Loucy (cell line): ENCODE measurements around the gene CAMTA2.
"Not testable (repeated sequence)": the region's sequence is repeated elsewhere in the genome, so short reads cannot be mapped to it uniquely, and the experiment has no call there.

Source experiments
- H2AFZ ChIP-seq: fragments of 200-600 bp; sonication (generic); 2 replicates; pipeline ENCODE4 v1.6.0; 2016; ENCODE audit warnings: antibody characterized with exemption, mild to moderate bottlenecking, low read length, moderate library complexity
- H3F3A ChIP-seq: fragments of 200-600 bp; 2 replicates; pipeline ENCODE4 v1.6.0; 2016; ENCODE audit warnings: antibody characterized with exemption, low read depth, mild to moderate bottlenecking
- H3K27me3 ChIP-seq: fragments of 200-600 bp; sonication (generic); 2 replicates; pipeline ENCODE4 v1.6.1; 2014; ENCODE audit warnings: low read length, mild to moderate bottlenecking; ENCODE audit not compliant: insufficient read depth, poor library complexity, severe bottlenecking
- H3K36me3 ChIP-seq: fragments of 200-600 bp; sonication (generic); 2 replicates; pipeline ENCODE4 v1.6.1; 2016; ENCODE audit warnings: low read length; ENCODE audit not compliant: insufficient read depth
- H3K4me1 ChIP-seq: fragments of 200-600 bp; sonication (generic); 2 replicates; pipeline ENCODE4 v1.5.1; 2014; ENCODE audit warnings: low read length, mild to moderate bottlenecking; ENCODE audit not compliant: insufficient read depth, poor library complexity, severe bottlenecking
- H3K4me2 ChIP-seq: fragments of 200-600 bp; sonication (generic); 2 replicates; pipeline ENCODE4 v1.6.0; 2014; ENCODE audit warnings: antibody characterized with exemption, low read length, low read depth, mild to moderate bottlenecking; ENCODE audit not compliant: poor library complexity, severe bottlenecking
- H3K4me3 ChIP-seq: fragments of 200-600 bp; sonication (generic); 2 replicates; pipeline ENCODE4 v1.5.1; 2014; ENCODE audit warnings: low read length, mild to moderate bottlenecking, mixed read lengths; ENCODE audit not compliant: poor library complexity, severe bottlenecking
- H3K79me2 ChIP-seq: fragments of 200-600 bp; sonication (generic); 2 replicates; pipeline ENCODE4 v1.6.1; 2014; ENCODE audit warnings: low read length; ENCODE audit not compliant: insufficient read depth
- H3K9ac ChIP-seq: fragments of 200-600 bp; sonication (generic); 2 replicates; pipeline ENCODE4 v1.6.0; 2014; ENCODE audit warnings: mild to moderate bottlenecking, low read depth, low read length, moderate library complexity; ENCODE audit not compliant: poor library complexity, severe bottlenecking
- H3K9me2 ChIP-seq: fragments of 200-600 bp; sonication (generic); replicated peaks from 2 replicates; pipeline ENCODE4 v1.6.1; 2016; ENCODE audit warnings: low read depth, low read length, mixed read lengths
- H3K9me3 ChIP-seq: fragments of 200-600 bp; sonication (generic); 2 replicates; pipeline ENCODE4 v1.6.1; 2014; ENCODE audit warnings: mild to moderate bottlenecking, antibody characterized with exemption, low read length, low read depth; ENCODE audit not compliant: insufficient read depth
- H4K20me1 ChIP-seq: fragments of 200-600 bp; sonication (generic); 2 replicates; pipeline ENCODE4 v1.6.0; 2014; ENCODE audit warnings: antibody characterized with exemption, low read length, mild to moderate bottlenecking; ENCODE audit not compliant: insufficient read depth, poor library complexity, severe bottlenecking
- CTCF ChIP-seq: fragments of 200-600 bp; sonication (generic); conservative IDR thresholded peaks from 2 replicates; pipeline ENCODE4 v1.5.1; 2014; ENCODE audit warnings: mild to moderate bottlenecking, antibody characterized with exemption, low read length
- EZH2phosphoT487 ChIP-seq: fragments of 200-600 bp; IDR thresholded peaks from 2 replicates; pipeline ENCODE4 v1.6.1; 2018; ENCODE audit warnings: antibody characterized with exemption, mild to moderate bottlenecking, moderate library complexity, borderline replicate concordance

The CAMTA2 gene

GRCh38 chr17:4931963-4932362 lies 55.5 kb downstream of the CAMTA2 start, which contains the start of gene GP1BA:
Gene GP1BA (plus strand): TSS chr17:4932277. CDS start chr17:4932605, 328 bp downstream.
- H3K9me3 ChIP-seq, result no peaks in the 10 kb centered on the region
- H3K27me3 ChIP-seq, result no peaks in the 10 kb centered on the region
- H3K36me3 ChIP-seq, result no peaks in the 10 kb centered on the region
- H3K4me3 ChIP-seq, result no peak within 1 kb of the TSS
- peaks cover 6% of the 10 kb centered on the region; the same call in 1 of the 2 replicates for H3F3A ChIP-seq
- H3K9me2 ChIP-seq, result no peaks in the 10 kb centered on the region
- peak within 1 kb of the TSS; percentile 80 for H3K4me2 ChIP-seq
- peaks cover 7% of the 10 kb centered on the region; the same call in 1 of the 2 replicates for H3K79me2 ChIP-seq
- H2AFZ ChIP-seq, result no peak within 1 kb of the TSS
- peak within 1 kb of the TSS; percentile 52 for H3K9ac ChIP-seq
- H4K20me1 ChIP-seq, result no peaks in the 10 kb centered on the region
- peaks cover 32% of the 10 kb centered on the region for H3K4me1 ChIP-seq
- no peak for TF ChIP-seq EZH2phosphoT487
- TF ChIP-seq CTCF, result no peak

GRCh38 chr17:4928881-4929280 lies 58.6 kb downstream of the CAMTA2 start:
- Histone ChIP-seq H3K27me3 (no peaks in the 10 kb centered on the region), H3K79me2 (no peaks in the 10 kb centered on the region), H3K4me3 (no peak overlapping the region), H3F3A (no peaks in the 10 kb centered on the region), H3K9ac (no peak overlapping the region), H4K20me1 (no peaks in the 10 kb centered on the region), H3K9me2 (no peaks in the 10 kb centered on the region), H3K4me1 (peaks cover 10% of the 10 kb centered on the region), H3K4me2 (no peak overlapping the region), H3K9me3 (no peaks in the 10 kb centered on the region), H2AFZ (no peak overlapping the region), H3K36me3 (no peaks in the 10 kb centered on the region)
- TF ChIP-seq EZH2phosphoT487 (no peak), CTCF (no peak)

GRCh38 chr17:4926577-4927335 lies 60.7 kb downstream of the CAMTA2 start:
- H3K79me2 ChIP-seq, H3K9me2 ChIP-seq, H3K36me3 ChIP-seq, H3K27me3 ChIP-seq, H3K9ac ChIP-seq, H4K20me1 ChIP-seq, H3K4me2 ChIP-seq, H2AFZ ChIP-seq, H3K4me1 ChIP-seq, H3K4me3 ChIP-seq, H3K9me3 ChIP-seq, H3F3A ChIP-seq: not testable (repeated sequence)

GRCh38 chr17:4921320-4921719 lies 66.2 kb downstream of the CAMTA2 start:
- no peaks in the 10 kb centered on the region for H3K79me2 ChIP-seq
- TF ChIP-seq CTCF (no peak), EZH2phosphoT487 (no peak)
- no peak overlapping the region for H2AFZ ChIP-seq
- no peaks in the 10 kb centered on the region for H3F3A ChIP-seq
- H3K27me3 ChIP-seq, result no peaks in the 10 kb centered on the region
- H3K4me2 ChIP-seq, result no peak overlapping the region
- no peak overlapping the region for H3K9ac ChIP-seq
- no peaks in the 10 kb centered on the region for H4K20me1 ChIP-seq
- H3K9me3 ChIP-seq, result no peaks in the 10 kb centered on the region
- no peaks in the 10 kb centered on the region for H3K9me2 ChIP-seq
- H3K4me1 ChIP-seq, result no peaks in the 10 kb centered on the region
- no peak overlapping the region for H3K4me3 ChIP-seq
- no peaks in the 10 kb centered on the region for H3K36me3 ChIP-seq
